HS-27A (cell line): Measurements from ENCODE around the gene ZSWIM5.
"Not testable (repeated sequence)": the region's sequence is repeated elsewhere in the genome, so short reads cannot be mapped to it uniquely, and the experiment has no call there.

Experiments used
- DNase-seq: peaks from one replicate; pipeline ENCODE4 v3.0.0-alpha.2; 2012; ENCODE audit warnings: low read depth, missing footprints

ZSWIM5 gene

DNA sequence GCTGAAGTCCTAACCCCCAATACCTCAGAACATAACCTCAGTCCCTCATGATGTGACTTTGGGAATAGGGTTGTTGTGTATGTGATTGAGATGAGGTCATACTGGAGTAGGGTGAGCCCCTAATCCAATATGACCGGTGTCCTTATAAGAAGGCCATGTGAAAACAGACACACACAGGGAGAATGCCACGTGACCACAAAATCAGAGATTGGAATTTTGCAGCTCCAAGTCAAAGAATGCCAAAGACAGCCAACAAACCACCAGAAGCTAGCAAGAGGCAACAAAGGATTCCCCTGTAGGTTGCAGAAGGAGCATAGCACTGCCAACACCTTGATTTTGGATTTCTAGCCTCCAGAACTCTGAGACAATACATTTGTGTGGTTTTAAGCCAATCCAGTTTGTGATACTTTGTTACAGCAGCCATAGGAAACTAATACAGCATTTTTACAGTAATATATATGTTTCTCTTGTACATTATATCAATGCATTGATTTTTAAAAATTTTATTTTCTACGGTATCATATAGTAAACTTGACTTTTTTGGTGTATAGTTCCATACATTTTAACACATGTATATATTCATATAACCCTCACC is 5.4 kb downstream of the ZSWIM5 start:
- DNase-seq, result no peak

DNA sequence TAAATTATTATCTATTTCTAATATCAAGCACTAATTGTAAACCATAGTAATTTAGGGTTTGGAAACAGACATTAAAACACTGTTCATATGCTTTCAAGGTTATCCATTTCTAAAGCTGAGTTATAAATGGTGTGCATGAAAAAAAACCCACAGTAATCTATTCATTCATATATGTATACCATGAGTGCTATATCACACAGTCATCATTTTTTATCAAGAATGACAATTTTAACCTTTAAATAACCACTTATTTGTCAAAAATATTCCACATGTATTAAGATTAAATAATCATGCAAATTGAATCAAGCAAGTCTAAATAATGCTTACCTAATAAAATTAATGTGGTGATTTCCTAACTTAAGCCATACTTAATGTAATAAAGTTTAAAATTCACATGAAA is 6.0 kb downstream of the ZSWIM5 start:
- DNase-seq, result no peak

DNA sequence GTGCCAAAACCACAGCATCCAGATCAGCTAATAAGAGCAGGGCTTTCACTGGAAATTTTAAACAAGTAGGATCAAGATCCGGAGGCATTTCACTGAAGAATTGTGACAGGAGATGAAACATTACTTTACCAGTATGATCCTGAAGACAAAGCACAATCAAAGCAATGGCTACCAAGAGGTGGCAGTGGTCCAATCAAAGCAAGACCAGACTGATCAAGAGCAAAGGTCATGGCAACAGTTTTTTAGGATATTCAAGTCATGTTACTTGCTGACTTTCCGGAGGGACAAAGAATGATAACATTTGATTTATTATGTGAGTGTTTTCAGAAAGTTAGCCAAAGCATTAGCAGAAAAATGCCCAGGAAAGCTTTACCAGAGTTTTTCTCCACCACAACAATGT is 8.2 kb downstream of the ZSWIM5 start:
- DNase-seq, result no peak

DNA sequence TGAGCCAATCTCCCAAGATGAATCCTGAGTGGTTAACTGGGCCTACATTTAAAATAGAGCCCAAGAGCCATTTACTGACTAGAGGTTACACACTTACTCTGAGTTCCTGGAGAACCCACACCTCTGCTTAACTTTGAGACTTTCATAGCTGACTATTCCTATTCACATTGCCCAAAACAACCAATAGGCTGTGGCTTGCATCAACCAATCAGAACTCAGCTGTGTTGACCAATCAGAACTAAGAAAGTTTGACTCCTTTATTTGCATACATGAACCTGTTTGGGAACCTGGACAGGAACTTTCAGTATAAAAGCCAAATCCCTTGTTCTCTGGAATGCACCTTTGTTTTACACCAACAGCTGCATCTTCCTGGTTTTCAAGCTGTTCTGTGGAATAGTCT is 9.5 kb downstream of the ZSWIM5 start:
- DNase-seq, result no peak

DNA sequence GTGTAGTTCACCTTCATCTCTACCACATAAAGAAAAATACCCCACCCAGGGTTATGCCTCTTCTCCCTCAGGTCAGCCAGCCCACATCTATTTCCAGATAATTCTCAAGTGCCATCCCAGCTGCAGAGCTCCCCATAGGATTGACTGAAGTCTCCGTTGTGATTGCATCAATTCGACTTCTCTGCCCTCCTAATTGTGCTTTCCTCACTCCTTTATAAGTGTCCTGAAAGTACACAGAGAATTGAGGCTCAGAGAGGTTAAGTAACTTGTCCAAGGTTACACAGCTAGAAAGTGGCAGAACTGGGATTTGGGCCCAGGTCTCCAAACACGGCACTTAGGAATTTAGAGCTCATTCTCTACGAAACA is 15.0 kb downstream of the ZSWIM5 start:
- DNase-seq, result no peak

DNA sequence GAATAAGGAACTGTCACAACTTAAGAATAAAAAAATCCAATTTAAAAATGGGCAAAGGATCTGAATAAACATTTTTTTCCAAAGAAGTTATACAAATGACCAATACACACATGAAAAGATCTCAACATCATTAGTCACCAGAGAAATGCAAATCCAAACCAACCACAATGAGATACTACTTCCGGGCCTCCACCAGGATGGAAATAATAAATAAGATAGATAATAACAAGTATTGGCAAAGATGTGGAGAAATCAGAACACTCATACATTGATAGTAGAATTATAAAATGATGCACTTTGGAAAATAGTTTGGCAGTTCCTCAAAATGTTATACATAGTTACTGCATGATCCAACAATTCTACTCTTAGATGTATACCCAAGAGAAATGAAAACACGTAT is 18.7 kb downstream of the ZSWIM5 start:
- DNase-seq, result no peak

DNA sequence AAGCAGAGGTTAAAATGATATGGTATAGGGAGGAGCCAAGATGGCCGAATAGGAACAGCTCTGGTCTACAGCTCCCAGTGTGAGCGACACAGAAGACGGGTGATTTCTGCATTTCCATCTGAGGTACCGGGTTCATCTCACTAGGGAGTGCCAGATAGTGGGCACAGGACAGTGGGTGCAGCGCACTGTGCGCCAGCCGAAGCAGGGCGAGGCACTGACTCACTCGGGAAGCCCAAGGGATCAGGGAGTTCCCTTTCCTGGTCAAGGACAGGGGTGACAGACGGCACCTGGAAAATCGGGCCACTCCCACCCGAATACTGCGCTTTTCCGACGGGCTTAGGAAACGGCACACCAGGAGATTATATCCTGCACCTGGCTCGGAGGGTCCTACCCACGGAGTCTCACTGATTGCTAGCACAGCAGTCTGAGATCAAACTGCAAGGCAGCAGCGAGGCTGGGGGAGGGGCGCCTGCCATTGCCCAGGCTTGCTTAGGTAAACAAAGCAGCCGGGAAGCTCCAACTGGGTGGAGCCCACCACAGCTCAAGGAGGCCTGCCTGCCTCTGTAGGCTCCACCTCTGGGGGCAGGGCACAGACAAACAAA is 26.4 kb downstream of the ZSWIM5 start:
- DNase-seq, result not testable (repeated sequence)

DNA sequence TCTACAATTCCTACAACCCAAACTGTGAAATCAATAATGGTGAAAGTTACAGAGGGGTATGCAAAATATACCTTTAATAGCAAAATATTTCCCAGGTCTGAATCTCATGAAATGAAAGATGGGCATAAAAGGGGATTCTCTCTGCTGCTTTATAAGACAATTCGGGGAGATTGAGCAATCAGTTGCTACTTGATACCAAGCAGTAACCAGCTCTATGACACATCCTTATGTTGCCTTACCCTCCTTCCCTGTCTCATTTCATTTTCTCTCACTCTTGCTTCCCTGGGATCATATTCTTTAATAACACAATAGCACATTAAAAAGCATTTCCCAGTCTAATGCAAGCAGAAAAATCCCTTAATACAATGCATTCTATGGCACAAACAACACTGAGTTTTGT is 29.0 kb downstream of the ZSWIM5 start:
- DNase-seq, result no peak

DNA sequence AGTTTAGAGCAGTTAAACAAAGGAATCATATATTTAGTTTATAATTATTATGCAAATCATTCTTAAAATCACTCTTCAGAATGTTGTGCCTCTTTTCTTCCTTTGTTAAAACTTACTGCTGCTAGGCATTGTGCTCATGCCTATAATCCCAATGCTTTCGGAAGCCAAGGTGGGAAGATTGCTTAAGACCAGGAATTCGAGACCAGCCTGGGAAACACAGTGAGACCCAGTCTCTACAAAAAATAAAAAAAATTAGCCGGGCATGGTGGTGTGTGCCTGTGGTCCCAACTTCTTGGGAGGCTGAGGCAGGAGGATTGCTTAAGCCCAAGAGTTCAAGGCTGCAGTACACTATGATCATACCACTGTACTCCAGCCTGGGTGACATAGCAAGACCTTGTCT is 33.6 kb downstream of the ZSWIM5 start:
- DNase-seq, result no peak

DNA sequence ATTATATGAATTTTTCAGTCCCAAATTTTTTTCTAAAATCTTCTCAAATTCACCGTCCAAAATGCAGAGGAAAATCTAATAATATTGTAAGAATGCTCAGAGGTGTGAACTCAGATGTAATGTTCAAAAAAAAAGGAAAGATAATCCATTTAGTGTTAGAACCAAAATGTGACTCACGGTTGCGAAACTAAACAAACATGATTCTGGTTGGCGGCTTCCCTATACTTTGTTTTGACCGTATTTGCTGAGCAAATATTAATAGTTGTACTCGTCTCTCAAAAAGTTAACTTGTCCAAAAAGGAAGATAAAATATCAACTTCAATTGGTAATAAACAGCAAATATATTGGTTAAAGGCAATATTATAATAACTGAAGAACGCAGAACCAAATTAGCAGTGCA is 34.4 kb downstream of the ZSWIM5 start:
- DNase-seq, result no peak

DNA sequence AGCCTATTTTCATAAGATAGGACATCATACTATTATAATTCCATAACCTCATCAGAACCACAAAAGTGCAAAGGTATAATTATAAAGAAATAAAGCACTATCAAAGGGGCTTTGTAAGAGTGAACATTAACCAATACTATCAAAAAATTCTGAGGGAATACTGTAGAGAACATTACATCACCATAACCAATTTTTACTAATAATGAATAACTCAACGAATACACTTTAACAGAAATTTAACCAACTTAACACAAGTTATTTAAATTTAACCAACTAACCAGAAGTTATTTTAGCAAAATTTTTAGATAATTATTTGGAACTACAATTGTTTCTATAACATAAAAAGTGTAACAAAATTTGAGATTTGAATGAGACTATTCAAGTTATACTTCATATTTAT is 34.8 kb downstream of the ZSWIM5 start:
- DNase-seq, result no peak

DNA sequence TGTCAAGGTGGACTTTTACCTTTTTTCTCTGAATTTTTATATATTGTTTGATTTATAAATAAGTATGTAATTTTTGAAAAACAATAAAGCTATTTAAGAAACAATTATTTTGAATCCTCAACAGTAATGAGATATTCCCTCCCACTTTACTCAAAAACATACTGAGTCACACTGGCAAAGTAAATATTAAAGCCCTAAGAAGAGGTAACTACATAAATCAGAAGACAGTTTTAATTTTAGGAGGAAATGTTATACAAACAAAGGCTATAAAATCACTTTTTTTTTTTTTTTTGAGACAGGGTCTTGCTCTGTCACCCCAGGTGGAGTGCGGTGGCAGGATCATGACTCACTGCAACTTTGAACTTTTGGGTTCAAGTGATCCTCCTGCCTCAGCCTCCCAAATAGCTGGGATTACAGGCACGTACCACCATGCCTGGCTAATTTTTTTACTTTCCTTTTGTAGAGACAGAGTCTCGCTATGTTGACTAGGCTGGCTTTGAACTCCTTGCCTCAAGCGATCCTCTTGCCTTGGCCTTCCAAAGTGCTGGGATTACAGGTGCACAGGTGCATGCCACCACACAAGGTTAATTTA is 36.2 kb downstream of the ZSWIM5 start:
- DNase-seq, result no peak

DNA sequence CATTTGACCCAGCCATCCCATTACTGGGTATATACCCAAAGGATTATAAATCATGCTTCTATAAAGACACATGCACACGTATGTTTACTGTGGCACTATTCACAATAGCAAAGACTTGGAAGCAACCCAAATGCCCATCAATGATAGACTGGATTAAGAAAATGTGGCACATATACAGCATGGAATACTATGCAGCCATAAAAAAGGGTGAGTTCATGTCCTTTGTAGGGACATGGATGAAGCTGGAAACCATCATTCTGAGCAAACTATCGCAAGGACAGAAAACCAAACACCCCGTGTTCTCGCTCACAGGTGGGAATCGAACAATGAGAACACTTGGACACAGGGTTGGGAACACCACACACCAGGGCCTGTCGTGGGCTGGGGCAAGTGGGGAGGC is 38.5 kb downstream of the ZSWIM5 start:
- not testable (repeated sequence) for DNase-seq

DNA sequence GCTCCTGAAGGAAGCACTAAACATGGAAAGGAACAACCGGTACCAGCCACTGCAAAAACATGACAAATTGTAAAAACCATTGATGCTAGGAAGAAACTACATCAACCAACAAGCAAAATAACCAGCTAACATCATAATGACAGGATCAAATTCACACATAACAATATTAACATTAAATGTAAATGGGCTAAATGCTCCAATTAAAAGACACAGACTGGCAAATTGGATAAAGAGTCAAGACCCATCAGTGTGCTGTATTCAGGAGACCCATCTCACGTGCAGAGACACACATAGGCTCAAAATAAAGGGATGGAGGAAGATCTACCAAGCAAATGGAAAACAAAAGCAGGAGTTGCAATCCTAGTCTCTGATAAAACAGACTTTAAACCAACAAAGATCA is 42.1 kb downstream of the ZSWIM5 start:
- not testable (repeated sequence) for DNase-seq

DNA sequence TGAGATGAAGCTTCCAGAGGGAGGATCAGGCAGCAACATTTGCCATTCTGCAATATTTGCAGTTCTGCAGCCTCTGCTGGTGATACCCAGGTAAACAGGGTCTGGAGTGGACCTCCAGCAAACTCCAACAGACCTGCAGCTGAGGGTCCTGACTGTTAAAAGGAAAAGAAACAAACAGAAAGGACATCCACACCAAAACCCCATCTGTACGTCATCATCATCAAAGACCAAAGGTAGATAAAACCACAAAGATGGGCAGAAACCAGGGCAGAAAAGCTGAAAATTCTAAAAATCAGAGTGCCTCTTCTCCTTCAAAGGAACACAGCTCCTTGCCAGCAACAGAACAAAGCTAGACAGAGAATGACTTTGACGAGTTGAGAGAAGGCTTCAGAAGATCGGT is 43.3 kb downstream of the ZSWIM5 start:
- not testable (repeated sequence) for DNase-seq

DNA sequence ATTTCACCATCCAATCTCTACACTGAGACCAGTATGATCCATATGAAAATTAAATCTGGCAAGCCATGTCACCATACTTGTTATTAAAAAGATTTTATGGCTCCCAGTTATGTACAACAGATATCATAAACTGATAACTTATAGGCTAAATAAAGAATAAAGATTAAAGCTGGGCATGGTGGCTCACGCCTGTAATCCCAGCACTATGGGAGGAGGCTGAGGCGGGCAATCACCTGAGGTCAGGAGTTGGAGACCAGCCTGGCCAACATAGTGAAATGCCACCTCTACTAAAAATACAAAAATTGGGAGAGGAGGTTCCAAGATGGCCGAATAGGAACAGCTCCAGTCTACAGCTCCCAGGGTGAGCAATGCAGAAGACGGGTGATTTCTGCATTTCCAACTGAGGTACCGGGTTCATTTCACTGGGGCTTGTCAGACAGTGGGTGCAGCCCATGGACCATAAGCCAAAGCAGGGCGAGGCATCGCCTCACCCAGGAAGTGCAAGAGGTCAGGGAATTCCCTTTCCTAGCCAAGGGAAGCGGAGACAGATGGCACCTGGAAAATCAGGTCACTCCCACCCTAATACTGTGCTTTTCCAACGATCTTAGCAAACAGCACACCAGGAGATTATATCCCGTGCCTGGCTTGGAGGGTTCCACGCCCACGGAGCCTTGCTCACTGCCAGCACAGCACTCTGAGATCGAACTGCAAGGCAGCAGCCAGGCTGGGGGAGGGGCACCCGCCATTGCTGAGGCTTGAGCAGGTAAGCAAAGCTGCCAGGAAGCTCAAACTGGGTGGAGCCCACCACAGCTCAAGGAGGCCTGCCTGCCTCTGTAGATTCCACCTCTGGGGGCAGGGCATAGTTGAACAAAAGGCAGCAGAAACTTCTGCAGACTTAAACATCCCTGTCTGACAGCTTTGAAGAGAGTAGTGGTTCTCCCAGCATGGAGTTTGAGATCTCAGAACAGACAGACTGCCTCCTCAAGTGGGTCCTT is 44.1 kb downstream of the ZSWIM5 start:
- DNase-seq, result not testable (repeated sequence)

DNA sequence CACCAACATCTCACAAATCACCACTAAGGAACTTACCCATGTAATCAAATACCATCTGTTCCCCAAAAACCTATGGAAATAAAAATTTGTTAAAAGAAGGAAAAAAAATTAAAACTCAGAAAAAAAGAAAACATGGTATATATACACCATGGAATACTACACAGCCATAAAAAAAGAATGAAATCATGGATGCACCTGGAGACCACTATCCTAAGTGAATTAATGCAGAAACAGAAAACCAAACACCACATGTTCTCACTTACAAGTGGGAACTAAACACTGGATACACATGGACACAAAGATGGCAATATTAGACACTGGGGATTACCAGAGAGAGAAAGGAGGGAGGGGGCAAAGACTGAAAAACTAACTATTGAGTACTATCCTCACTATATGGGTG is 50.4 kb downstream of the ZSWIM5 start:
- no peak for DNase-seq

DNA sequence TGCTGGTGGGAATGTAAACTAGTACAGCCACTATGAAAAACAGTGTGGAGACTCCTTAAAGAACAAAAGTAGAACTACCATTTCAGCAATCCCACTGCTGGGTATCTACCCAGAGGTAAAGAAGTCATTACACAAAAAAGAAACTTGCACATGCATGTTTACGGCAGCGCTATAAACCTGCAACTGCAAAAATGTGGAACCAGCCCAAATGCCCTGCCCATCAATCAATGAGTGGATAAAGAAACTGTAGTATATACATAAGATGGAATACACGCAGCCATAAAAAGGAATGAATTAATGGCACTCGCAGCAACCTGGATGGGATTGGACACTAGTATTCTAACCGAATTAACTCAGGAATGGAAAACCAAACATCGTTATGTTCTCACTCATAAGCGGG is 51.0 kb downstream of the ZSWIM5 start:
- DNase-seq, result no peak

DNA sequence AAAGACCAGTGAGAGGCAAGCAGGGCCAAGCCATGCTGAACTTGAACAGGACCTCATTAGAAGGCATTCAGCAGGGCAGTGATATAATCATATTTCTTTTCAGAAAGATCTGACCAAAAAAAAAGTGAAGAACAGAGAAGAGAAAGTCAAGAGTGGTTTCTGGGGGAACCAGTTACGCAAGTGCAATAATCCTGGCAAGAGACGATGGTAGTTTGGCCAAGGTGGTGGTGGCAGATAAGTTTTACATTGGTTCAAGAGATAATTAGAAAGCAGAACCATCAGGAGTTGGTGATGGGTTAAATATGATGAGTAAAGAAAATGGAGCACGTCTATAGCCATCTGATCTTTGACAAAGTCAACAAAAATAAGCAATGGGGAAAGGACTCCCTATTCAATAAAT is 54.3 kb downstream of the ZSWIM5 start:
- no peak for DNase-seq

DNA sequence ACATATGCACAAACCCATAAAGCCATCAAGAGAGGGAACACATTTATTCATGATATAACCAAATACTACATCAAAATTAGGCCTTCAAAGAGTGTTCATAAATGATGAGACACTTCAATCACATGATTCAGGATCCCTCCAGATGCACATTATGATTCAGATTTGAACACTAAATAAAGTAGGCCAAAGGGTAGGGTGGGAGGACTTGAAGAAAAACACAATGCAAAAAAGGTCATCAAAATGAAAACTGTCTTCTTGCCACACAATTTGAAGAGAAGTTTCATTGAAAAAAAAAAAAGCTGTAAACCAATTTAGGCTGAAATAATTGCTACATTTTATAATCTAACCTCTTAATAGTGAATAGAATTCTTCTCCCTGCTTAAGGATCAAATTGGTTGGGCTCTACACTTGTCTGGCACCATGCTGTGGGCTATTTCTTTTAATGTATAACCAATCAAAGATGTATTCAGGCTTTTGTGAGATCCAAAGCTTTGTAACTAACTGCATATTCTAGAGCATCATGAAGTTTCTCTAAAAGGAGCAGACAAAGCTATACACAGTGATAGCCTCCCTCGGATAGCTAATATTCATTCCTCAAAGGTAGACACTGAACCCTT is 58.1 kb downstream of the ZSWIM5 start:
- no peak for DNase-seq

DNA sequence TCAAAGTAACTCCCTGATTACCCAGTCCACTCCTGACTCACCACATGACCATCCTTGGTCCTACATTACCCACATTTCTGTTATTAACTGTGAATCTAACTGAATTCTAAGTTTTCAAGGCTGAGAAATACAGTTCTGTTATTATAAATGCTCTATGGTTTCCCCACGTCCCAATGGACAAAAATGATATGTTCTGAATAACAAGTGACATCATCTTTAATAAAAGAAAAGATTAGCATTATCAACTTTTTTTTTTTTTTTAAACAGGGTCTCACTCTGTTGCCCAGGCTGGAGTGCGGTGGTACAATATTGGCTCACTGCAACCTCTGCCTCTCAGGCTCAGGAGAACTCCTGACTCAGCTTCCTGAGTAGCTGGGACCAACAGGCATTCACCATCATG is 59.6 kb downstream of the ZSWIM5 start:
- no peak for DNase-seq

DNA sequence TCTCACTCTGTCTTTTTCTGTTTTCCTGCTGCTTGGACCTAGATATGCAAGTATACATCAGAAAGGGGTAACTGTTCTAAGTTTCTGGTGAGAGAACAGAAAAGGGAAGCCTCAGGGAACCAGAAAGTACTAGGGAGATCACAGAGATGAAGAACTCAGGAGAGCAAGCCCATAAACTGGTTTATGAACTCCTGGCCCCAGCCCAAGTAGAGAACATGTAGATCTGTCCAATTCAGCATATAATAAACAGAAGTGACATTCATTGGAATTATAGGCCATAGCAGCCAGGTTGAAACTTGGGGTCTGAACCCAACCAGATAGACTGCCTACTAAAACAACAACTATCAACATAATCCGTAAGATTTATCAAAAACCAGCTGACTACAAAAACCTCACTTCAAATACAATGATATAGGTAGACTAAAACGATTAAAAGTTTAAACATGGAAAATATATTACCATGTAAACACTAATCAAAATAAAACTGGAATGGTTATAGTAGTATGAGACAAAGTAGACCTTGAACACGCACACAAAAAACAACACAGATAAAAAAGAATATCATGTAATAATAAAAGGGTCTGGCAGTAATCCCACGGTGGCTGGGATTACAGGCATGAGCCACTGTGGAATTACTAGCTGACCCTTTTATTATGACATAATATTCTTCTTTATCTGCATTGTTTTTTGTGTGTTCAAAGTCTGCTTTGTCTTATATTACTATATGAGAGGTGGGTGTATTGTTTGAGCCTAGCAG is 65.0 kb downstream of the ZSWIM5 start:
- DNase-seq, result no peak
